ENCODE data around the gene SBNO1.

The SBNO1 gene

DNA sequence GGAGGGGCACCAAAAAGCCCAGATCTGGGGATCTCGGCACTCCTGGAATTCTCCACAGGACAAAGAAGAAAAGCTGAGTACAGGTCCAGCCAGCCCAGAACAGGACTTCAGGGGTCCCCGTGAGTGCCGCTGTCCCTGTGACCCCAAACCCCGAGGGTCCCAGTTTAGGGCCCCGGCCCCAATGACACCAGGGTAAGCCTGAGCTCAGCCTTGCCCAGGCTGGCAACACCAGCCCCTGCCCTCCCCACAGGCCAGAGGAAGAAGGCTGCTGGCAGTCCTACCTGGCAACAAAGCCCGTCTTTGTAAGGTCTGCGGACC lies 94.8 kb downstream of the SBNO1 start:
- in situ Hi-C loops (cut with MboI; ENCODE audit: low pct_unique_long_range_greater_than_20kb, low sequenced_read_pairs, unreplicated experiment), result no loop called here
- TF ChIP-seq, protein P1, sequence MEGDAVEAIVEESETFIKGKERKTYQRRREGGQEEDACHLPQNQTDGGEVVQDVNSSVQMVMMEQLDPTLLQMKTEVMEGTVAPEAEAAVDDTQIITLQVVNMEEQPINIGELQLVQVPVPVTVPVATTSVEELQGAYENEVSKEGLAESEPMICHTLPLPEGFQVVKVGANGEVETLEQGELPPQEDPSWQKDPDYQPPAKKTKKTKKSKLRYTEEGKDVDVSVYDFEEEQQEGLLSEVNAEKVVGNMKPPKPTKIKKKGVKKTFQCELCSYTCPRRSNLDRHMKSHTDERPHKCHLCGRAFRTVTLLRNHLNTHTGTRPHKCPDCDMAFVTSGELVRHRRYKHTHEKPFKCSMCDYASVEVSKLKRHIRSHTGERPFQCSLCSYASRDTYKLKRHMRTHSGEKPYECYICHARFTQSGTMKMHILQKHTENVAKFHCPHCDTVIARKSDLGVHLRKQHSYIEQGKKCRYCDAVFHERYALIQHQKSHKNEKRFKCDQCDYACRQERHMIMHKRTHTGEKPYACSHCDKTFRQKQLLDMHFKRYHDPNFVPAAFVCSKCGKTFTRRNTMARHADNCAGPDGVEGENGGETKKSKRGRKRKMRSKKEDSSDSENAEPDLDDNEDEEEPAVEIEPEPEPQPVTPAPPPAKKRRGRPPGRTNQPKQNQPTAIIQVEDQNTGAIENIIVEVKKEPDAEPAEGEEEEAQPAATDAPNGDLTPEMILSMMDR (IDR thresholded peaks at IDR 0.05; ENCODE audit: extremely low read depth, insufficient read depth, missing control alignments), result no peak
- DNase-seq (ENCODE audit: low spot score), result peak; percentile 50

DNA sequence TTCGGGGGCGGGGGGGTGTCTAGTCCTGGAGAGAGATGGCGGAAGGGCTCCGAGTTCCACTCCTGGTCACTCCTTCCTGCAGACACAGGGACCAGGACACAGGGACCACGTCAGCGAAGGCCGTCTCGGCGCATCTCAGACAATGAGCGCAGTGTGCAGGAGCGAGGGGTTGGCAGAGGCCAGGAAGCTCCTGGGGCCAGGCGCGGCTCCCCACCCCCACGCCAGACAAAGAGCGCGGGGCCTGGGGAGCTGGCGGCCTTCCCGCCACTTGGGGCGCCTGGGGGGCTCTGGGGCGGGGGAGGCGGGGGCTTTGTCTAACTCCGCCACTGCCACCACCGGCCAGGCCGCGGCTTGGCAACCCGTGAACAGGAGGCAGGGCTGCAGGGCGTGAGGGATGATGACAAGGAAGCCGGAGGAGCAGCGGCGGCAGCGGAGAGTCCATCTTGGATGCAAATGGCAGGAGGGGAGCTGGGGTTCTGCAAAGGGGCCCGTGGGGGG lies 95.2 kb downstream of the SBNO1 start:
- DNase-seq (ENCODE audit: low spot score), result peak; percentile 74
- TF ChIP-seq, protein P1 (IDR thresholded peaks at IDR 0.05; ENCODE audit: extremely low read depth, insufficient read depth, missing control alignments), result no peak
- in situ Hi-C loops (cut with MboI; ENCODE audit: low pct_unique_long_range_greater_than_20kb, low sequenced_read_pairs, unreplicated experiment), result no loop called here

DNA sequence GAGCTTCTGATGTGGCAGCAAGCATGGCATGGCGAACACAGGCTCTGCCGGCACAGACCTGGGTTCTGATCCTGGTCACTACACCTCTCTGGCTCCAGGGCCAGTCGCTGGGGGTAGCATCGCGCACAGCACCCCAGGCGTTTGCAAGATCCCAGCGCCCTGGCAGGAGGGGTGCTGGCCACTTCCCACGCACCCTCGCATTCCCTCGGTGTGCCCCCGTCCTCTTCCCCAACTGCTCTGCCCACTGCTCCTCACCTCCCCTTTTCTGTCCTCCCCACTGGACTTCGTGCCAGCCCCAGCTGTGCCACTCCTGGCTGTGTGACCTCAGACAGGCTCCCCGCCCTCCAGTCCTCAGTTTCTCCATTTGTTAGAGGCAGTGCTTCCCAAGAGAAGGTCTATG lies 95.8 kb downstream of the SBNO1 start:
- in situ Hi-C loops (cut with MboI; ENCODE audit: low pct_unique_long_range_greater_than_20kb, low sequenced_read_pairs, unreplicated experiment), result no loop called here
- TF ChIP-seq, protein P1 (IDR thresholded peaks at IDR 0.05; ENCODE audit: extremely low read depth, insufficient read depth, missing control alignments), result no peak
- DNase-seq (ENCODE audit: low spot score), result no peak

DNA sequence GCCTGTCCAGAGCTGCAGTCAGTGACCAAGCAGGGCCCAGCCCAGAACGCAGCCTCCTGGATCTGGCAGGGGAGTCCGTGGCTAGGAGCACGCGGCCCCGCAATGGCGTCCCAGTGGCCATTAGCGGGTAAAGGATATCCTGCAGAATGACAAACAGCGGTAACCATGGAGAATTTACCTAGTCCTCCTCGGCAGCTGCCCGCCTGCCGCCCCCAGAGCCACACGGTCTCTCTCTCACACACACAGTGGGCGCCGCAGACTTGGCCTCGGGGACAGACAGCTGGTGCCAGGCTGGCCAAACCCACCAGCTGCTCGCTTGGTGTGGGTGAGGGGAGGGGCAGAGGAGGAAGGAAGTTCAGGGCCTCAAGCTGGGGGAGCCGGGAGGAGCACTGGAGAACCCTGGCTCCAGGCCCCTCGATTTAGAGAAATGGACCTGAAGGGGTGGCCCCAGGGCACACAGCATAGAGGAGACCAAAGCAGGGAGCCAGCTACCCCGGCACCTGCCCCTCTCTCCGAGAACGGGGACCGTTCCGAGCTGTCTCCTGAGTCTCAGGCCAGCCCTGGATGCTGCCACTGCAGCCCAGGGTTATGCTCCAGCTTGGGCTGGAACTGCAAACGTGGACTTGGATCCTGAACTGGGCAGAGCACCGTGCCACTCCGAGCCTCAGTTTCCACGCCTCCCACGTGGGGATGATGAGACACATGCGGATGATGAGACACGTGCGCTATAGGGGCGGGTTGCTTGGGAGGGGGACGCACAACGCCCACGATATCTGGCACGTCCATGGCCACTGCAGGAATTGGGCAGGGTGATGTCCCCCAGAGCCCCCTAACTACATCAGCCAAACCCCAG lies 96.4 kb downstream of the SBNO1 start:
- in situ Hi-C loops (cut with MboI; ENCODE audit: low pct_unique_long_range_greater_than_20kb, low sequenced_read_pairs, unreplicated experiment), result no loop called here
- DNase-seq (ENCODE audit: low spot score), result no peak
- TF ChIP-seq, protein P1 (IDR thresholded peaks at IDR 0.05; ENCODE audit: extremely low read depth, insufficient read depth, missing control alignments), result no peak

DNA sequence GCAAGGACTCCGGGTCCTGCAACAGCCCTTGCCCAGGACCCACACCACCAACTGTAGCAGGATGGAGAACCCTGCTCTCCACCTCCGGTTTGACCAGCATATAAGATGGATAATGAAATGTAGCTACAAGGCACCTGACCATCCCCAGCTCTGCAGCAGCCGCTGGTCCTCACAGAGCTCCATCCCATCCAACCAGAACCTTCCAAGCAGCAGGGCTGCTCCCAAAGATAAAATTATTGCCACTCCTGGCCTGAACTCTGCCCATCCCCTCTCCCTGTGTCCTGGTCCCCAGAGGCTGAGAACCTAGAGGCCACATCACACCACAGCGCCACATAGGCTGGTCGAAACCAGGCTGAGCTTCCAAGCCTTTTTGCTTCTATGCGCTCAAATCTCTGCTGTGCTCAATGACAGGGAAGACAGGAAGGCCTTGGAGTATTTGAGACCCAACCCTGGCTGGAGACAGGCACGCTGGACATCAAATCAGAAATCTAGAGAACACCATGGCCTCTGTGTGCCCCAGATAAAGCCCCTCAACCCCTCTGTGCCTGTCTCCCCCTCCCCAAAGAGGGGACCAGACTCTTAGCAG lies 97.2 kb downstream of the SBNO1 start:
- TF ChIP-seq, protein P1 (IDR thresholded peaks at IDR 0.05; ENCODE audit: extremely low read depth, insufficient read depth, missing control alignments), result no peak
- no peak for DNase-seq (ENCODE audit: low spot score)
- in situ Hi-C loops (cut with MboI; ENCODE audit: low pct_unique_long_range_greater_than_20kb, low sequenced_read_pairs, unreplicated experiment), result no loop called here

DNA sequence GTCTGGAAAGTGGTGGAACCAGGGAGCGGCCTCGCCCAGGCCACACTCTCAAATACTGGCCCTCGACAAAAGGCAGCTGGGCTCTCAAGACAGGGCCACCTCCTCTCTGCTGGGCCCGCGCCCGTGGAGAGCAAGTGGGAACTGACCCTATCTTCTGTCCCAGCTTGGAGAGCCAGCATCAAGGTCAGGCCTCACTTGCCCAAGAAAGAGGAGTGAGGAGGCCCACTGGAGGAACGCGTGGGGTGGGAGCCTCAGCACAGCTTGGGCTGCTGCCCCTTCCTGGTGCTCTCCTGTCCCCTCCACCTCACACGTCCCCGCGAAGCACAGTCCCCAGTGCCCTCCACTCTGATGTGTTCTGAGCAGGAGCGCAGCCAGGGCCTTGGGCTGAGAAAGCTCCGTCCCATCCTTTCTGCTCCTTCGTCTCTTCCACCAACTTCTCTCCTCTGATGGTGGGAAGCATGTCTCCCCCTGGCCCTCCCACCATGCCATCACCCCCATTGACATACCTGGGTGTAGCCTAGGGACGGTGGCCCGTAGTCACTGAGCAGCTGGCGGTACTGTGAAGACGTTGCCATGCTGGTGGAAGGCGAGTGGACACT lies 97.9 kb downstream of the SBNO1 start:
- DNase-seq (ENCODE audit: low spot score), result no peak
- TF ChIP-seq, protein P1 (IDR thresholded peaks at IDR 0.05; ENCODE audit: extremely low read depth, insufficient read depth, missing control alignments), result no peak
- in situ Hi-C loops (cut with MboI; ENCODE audit: low pct_unique_long_range_greater_than_20kb, low sequenced_read_pairs, unreplicated experiment), result no loop called here
